ENCODE measurements around the gene GTF3C5.

DNA sequence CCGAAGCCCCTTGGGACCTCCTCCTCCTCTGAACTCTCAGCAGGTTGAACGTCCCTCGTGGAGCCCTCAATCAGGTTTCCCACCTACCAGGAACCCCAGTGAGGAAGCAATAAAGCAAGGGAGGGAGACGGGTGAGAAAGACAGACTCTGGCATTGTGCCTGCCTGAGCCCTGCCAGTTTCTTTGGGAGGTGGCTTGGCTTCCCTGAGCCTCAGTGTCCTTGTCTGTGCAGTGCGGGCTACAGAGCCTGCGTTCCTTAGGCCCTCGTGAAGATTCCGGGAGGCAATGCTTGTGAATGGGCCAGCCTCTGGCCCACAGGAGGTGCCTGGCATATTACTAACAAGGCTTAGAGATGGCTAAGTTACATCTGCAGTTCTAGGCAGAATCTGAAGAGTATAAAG is 11.9 kb downstream of the GTF3C5 start:
- TF ChIP-seq EP300 (IDR thresholded peaks at IDR 0.05) (no peak), POLR2AphosphoS5 (IDR thresholded peaks at IDR 0.05) (no peak), POLR2A (IDR thresholded peaks at IDR 0.05) (no peak)
- TF ChIP-seq, protein P1, sequence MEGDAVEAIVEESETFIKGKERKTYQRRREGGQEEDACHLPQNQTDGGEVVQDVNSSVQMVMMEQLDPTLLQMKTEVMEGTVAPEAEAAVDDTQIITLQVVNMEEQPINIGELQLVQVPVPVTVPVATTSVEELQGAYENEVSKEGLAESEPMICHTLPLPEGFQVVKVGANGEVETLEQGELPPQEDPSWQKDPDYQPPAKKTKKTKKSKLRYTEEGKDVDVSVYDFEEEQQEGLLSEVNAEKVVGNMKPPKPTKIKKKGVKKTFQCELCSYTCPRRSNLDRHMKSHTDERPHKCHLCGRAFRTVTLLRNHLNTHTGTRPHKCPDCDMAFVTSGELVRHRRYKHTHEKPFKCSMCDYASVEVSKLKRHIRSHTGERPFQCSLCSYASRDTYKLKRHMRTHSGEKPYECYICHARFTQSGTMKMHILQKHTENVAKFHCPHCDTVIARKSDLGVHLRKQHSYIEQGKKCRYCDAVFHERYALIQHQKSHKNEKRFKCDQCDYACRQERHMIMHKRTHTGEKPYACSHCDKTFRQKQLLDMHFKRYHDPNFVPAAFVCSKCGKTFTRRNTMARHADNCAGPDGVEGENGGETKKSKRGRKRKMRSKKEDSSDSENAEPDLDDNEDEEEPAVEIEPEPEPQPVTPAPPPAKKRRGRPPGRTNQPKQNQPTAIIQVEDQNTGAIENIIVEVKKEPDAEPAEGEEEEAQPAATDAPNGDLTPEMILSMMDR (IDR thresholded peaks at IDR 0.05): no peak
